ENCODE data around the gene COMP.
"Not testable (repeated sequence)": the region's sequence is repeated elsewhere in the genome, so short reads cannot be mapped to it uniquely, and the experiment has no call there.

COMP gene

DNA sequence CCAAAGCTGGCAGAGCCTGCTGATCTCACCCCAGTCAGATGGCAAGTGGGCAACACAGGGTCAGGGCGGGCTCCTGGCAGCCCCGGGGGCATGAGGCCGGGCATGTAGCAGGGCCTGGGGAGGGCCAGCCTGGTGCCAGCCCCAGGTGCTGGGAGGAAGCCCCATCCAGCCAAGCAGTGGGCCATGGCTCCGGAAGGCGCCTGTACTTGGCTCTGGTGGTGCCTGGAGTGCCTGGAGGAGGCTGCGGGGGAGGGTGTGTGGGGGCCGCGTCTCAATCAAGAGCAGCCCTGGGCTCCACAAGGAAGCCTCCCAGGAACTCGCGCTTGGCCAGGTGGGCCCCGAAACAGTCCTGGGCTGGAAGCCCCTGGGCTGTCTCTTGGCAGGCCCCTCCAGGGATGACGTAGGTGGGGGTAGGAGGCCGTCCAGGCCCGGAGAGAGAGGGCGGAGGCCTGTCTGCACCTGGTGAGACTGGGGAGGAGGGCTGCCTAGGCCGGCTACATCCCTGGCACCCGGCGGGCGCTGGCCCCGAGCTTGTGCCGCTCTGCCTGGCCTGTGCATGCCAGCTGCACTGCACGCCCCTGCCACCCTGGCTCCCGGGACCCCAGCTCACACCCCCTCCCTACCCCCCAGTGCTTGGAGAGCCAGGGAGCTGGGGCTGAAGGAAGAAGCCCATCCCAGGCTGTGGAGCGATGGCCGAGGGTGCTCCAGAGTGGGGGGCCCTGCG, 45.9 kb downstream of the COMP start:
- DNase-seq = no peak

DNA sequence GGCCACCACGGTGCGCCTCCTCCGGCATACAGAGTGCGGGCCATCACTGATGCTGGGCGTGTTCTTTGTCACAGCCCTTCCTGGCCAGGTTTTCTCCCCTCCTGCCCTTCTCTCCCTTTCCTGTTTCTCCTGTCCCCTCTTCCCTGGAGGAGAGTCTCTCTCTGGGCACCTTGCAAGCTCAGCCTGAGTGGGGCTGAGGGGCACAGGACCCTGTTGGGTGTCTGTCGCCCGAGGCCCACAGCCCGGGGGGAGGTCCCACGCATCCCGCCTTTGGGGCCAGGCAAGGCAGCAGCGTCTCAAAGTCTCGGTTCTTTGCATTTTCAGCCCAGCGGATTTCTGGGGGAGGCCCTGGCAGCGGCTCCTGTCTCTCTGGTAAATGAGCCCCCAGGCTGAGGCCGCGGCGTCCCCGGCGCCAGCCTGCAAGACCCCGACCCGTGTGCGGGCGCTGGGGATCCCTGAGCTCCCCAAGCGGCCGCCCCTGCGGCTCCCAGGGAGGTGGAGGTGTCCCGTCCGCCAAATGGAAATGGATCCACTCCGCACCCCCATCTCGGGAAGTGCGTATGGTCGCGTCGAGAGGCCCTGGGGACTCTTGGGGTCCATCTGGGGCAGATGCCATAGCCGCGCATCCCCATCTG, 47.2 kb downstream of the COMP start:
- no peak for DNase-seq

DNA sequence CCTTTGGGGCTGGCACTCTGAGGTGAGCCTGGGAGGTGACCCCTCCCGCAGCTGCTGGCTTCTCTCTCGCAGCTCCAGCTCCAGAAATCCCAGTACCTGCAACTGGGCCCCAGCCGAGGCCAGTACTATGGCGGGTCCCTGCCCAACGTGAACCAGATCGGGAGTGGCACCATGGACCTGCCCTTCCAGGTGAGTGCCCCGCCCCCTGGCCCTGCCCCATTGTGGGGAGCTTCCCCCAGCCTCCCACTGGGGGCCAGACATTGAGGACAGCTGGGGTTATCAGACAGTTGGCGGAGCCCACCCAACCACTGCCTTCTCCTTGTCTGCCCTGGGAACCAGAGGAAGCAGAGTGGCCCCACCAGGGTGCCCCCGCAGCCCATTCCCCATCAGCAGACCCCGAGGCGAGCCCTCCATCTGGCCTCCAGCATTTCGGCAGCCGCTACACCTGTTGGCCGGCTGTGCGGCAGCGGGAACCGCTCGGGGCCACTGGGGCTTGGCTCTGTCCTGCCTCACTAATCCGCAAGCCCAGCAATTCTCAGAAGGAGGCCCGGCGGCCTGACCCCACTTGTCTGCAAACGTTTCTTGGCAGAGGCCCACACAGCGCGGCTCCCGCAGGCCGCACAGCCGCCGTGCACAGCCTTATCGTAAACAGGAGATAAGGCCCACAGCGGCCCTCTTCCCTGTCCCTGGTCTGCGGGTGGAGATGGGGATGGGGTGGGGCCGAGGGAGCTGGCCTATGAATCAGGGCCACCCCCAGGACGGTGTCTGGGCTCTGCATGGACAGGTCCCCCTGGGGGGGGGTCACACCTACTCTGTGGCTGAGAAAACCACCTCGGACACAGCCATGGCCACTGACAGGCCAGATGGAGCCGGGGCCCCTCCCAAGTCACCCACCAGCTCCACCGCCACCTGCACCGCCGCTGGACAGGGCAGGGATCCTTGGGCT, 48.0 kb downstream of the COMP start:
- no peak for DNase-seq

DNA sequence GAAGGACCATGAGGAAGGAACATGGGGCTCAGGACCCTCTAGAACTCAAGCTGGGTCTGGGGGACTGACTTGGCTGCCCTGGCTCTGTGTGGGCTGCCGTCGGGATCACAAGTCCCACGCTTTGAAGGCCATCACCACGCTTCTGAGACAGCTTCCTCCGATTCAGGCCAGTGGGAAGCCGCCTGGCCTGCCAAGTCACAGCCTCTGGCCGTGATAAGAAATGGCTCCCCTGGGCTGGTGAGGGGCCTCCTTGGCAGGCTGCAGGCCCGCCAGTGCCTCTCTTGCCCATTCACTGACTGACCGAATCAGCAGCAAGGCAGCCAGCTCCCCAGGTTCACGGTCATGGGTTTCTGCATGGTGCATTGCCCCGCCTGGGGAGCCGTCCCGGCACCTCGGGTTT, 48.8 kb downstream of the COMP start:
- no peak for DNase-seq

DNA sequence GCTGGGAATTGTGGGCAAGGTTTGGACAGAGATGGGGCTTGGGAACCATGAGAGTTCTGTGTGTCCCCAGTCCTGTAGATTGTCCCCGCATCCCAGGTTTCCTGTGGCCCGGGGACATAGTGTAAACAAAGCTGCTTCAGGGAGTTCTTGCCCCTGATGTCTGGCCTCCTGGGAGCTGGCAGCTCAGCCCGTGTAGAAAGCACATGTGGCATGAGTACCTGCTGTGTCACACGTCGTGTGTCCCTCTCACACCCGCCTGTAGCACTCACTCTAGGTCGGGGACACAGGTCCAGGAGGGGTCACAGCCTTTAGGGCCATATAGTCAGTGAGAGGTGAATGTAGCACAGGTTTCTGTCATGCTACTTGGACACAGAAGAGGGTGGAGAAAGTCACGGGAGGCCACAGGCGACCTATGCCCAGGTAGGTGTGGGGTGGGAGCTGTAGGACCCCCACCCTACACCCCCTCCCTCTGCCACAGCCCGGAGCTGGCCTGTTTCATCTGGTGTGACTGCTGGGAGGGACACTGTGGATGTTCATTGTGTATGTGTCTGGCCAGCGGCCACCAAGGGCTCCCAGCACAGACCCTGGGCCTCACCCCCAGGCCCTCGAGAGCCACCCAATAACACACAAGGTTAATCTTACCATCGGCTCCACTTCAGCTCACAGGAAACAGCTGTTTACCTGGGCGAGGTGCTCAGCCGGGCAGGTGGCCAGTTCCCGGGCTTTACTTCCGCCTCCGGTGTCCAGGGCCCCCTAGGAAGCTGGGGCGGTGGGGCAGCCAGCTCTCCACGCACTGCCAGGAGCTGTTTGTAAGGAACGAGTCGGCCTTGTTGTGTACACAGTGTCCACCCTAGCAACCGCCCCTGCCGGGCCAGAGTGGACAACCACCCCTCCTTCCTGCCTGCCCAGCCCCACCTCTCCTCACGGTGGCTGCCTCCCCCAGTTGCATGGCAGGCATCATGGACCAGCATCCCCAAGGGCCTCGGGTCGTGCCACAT, 49.7 kb downstream of the COMP start:
- DNase-seq = no peak

DNA sequence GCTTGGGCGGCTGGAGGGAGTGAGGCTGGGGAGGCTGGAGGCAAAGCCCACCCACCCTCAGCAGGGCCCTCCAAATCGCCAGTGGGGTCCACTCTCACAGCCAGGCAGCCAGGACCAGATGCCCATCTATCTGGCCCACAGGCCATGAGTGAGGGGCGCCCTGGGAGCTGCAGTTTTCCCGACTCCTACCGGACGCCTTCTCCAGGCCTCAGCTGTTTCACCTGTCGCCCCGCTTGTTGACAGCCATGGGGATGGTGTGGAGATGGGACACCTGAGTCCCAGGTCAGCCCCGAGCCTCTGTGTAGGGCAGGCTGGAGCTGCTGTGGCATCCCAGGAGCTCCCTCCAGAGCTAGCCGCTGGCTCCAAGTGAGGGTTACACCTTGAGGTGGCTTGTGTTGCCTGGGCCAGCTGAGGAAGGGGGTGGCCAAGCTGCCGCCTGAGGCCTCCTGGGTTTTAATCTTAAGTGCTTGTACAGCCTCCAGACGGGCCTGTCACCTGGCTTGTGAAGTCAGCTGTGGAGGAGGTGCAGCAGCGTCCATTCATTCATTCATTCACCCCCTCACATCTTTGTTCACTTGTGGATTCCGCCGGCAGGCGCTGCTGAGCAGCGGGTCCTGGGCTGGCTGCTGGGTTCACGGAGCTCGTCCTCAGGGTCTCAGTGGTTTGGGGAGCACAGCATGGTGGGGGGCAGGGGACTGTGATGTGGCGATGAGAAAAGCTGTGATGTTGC, 52.0 kb downstream of the COMP start:
- no peak for DNase-seq

DNA sequence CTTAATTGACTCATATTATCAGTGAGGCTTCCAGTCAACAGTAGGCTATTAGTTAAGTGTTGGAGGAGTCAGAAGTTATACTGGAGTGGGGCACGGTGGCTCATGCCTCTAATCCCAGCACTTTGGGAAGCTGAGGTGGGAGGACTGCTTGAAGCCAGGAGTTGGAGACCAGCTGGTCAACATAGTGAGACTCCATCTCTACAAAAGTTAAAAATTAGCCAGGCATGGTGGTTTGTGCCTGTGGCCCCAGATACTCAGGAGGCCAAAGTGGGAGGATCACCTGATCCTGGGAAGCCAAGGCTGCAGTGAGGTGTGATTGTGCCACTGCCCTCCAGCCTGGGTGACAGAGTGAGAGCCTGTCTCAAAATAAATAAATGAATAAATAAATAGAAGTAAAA, 53.2 kb downstream of the COMP start:
- DNase-seq = no peak

DNA sequence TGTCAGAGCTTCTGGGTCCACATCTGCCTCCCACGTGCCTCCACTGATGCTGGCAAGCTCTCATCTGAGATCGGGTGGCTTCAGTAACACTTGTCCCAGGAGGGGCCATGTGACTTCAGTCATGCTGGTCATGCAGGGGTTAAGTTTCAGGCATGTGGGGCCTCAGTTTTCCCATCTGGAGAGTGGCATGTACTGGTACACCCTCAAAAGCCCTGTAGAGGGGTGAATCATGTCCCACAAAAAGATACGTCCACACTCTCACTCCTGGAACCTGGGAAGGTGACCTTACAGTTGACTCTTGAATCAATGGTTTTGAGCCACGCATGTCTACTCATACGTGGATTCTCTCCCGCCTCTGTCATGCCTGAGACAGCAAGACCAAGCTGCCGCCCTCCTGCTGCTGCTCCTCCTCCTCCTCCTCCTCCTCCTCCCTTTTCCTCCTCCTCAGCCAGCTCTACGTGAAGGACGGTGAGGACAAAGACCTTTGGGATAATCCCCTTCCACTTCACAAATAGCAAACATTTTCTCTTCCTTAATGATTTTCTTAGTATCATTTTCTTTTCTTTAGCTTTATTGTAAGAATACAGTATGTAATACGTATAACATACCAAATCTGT, 53.7 kb downstream of the COMP start:
- no peak for DNase-seq

DNA sequence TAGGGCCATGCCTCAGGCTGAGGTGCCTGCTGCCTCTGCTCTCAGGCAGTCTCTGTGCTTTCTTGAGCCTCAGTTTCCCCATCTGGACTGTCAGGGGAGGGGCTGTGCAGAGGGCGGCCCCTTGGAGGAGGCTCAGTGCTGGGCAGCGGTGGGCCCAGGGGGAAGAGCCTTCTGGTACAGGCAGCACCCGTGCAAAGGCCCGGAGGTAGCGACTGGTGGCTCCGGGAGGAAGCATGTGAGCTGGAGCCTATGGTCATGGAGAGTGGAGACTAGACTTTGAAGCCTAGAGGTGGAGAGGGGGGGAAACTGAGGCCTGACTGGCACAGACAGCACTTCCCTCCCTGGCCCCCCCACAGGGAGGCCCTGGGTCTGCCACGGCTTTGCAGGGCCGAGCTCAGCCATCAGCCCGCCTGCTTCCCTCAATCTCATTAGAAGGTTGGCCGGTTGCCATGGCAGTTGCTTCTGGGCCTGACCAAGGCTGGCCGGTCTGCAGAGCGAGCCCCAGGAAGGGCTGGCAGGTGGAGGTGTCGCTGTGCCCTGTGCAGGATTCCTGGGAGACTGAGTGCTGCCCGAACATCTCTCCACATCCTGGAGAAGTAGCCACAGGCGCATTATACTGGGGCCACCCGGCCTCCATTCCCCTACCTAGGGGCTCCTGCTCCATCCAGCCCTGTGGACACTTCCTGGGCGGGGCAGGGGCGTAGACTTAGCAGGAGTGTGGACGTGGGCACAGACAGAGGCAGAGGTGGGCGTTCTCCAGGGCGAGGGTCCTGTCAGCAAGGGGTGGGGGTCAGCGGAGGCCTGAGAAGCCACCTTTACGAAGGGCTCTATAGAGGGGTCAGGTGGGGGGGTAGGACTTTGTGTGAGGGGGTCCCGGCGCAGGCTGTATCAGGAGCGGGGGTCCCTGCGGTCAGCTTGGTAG, 54.4 kb downstream of the COMP start:
- DNase-seq = no peak

DNA sequence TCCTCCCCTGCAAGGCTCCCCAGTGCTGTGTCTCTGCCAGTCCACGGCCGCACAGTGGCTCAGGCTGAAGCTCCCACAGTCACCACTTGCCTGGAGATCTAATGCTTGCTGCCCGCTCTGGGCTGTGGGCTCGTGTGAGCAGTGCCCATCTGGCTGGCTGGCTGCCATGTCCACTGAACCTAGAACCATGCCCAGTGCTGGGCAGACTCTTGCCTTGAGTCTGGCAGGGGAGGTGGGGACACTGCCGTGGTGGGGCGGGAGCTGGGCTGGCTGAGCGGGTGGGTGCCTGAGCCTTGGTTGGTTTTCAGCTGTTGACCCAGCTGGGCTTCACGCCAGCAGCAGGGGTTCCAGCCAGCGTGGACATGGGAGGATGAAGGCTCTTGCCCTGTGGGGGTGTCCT, 55.4 kb downstream of the COMP start:
- DNase-seq = no peak

DNA sequence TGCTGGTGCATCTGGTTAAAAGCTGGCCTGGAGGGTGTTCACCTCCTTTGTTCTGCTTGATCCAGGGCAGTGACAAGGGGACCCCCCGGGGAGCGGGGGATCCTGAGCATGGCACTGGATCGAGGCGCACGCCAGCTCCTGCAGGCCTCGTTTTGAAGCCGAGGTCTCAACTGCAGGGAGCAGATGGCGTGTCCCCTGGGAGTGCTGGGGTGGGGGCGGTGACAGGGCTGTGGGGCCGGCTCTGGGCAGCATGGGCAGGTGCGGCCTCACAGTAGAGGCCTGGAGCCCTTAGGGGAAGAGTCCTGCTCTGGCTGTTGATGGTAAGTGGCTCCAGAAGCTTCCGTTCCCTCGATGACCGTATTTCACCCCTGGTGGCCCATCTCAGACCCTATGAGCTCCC, 55.8 kb downstream of the COMP start:
- no peak for DNase-seq

DNA sequence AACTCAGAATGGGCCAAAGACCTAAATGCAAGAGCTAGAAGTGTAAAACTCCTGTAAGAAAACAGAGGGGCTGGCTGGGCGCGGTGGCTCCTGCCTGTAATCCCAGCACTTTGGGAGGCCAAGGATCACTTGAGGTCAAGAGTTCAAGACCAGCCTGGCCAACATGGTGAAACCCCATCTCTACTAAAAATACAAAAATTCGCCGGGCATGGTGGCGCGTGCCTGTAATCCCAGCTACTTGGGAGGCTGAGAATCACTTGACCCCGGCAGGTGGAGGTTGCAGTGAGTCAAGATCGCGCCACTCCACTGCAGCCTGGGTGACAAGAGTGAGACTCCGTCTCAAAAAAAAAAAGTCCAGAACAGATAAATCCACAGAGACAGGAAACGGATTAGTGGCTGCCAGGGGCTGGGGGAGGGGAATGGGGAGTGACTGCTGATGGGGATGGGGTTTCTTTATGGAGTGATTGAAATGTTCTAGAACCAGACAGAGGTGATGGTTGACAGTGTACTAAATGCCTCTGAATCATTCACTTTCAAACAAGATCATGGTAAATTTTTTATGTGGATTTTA, 57.3 kb downstream of the COMP start:
- DNase-seq = not testable (repeated sequence)

DNA sequence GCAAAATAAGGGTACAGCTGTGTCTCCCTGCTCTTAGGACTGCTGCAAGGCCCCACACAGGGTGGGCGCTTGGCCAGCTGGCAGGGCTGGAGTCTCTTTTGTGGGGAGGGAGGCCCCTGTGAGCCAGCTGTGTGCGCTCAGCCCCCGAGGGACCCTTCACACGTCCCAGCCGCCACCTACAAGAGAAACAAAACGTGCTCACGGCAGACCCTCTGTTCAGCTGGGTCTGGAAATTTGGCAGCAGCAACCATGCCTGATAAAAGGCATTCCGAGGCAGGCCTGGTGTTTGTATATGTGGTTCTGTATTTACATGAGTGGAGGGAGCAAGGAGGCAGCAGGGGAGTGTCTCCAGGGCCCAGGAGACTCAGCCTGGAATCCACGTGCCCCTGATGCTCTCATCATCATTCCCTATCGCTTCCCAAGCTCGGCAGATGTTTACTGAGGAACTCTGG, 57.9 kb downstream of the COMP start:
- no peak for DNase-seq
